GM12891 (cell line): ENCODE results near the gene HDGFL3.

Experiments used
- PAX5 ChIP-seq: IDR thresholded peaks from 2 replicates; pipeline ENCODE4 v1.6.1; 2011; ENCODE audit warnings: low read length, moderate library complexity, mild to moderate bottlenecking; ENCODE audit not compliant: insufficient read depth, severe bottlenecking
- POLR2A ChIP-seq: IDR thresholded peaks from 2 replicates; pipeline ENCODE4 v1.6.1; 2011; ENCODE audit warnings: low read depth, low read length, control low read depth
- POLR2AphosphoS5 ChIP-seq: IDR thresholded peaks from 2 replicates; pipeline ENCODE4 v1.6.1; 2011; ENCODE audit warnings: low read depth, low read length, control low read depth
- POU2F2 ChIP-seq: IDR thresholded peaks from 2 replicates; pipeline ENCODE4 v1.6.1; 2011; ENCODE audit warnings: low read depth, mild to moderate bottlenecking, control low read depth, low read length, moderate library complexity
- SPI1 ChIP-seq: IDR thresholded peaks from 2 replicates; pipeline ENCODE4 v1.6.1; 2011; ENCODE audit warnings: low read depth, low read length, control low read depth
- TAF1 ChIP-seq: IDR thresholded peaks from 2 replicates; pipeline ENCODE4 v1.6.1; 2011; ENCODE audit warnings: low read depth, low read length, control low read depth

DNA sequence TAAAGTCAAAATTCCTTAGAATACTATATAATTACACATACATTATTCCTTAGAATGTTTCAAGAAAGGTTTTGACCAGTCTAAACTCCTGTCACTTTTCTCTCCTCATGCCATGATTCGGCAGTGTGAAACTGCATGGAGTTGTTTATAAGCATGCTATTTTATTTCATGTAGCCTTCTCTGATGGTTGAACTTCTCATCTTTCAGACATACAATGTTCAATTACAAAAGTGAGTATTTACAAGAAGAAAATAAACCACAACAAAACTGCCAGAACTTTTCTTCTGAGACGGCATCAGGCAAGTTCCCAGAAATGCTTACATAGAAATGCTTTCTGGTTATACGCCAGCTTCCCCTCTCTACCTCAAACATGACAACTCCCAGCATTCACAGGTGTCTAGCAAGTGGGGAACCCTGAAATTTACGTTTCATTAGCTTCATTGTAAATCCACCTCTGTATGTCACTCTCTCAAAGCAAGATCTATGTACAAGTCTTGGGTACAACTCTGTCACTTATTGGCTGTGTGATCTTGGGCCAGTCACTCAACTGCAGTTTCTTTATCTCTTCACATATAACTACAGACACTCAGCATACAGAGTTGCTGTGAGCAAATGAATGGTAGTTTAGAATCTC is 42.7 kb downstream of the HDGFL3 start:
- TF ChIP-seq POLR2A (no peak), POLR2AphosphoS5 (no peak), PAX5 (no peak), SPI1 (no peak), TAF1 (no peak), POU2F2 (no peak)
